Panc1 (cell line): ENCODE data around the gene PTPRZ1. TPM values are rescaled to one million over a fixed set of nuclear protein-coding genes. Genes with fewer than 3 reads are reported as not detected.

Experiments used
- ATAC-seq: fragments of 200-7000 bp; cut with Tn5 transposase; 2 replicates; pipeline ENCODE4 v1.9.1; 2020; ENCODE audit warnings: mild to moderate bottlenecking, moderate library complexity
- BruUV-seq: library from RNA; stranded (reverse); fragments of 400-500 nt; replicated peaks from 2 replicates; lab custom pipeline; 2021; lab: Mats Ljungman, UMichigan
- CTCF ChIA-PET: fragments of 300-600 bp; sonication (Branson Sonifier 250); formaldehyde crosslinking; loops from one replicate; lab custom pipeline; 2022; ENCODE audit warnings: antibody characterized with exemption; lab: Charles Lee
- POLR2A ChIA-PET: fragments of 300-600 bp; sonication (Branson Sonifier 250); formaldehyde crosslinking; loops from one replicate; lab custom pipeline; 2022; ENCODE audit warnings: antibody characterized with exemption; lab: Charles Lee
- DNase-seq: peaks from one replicate; pipeline ENCODE4 v3.0.0-alpha.2; 2010; ENCODE audit warnings: low read depth, low spot score
- H3K27ac ChIP-seq: 2 replicates; pipeline ENCODE4 v1.5.1; 2011; ENCODE audit warnings: mild to moderate bottlenecking, low read length, inconsistent platforms
- H3K27me3 ChIP-seq: fragments of 200-500 bp; sonication (Bioruptor generic); 2 replicates; pipeline ENCODE4 v1.6.0; 2014; ENCODE audit warnings: low read length, inconsistent platforms; ENCODE audit not compliant: control insufficient read depth, insufficient read depth
- H3K36me3 ChIP-seq: fragments of 200-500 bp; sonication (Bioruptor generic); 2 replicates; pipeline ENCODE4 v1.5.1; 2014; ENCODE audit warnings: inconsistent platforms, mild to moderate bottlenecking, low read length, moderate library complexity; ENCODE audit not compliant: control insufficient read depth, insufficient read depth
- H3K4me1 ChIP-seq: 2 replicates; pipeline ENCODE4 v1.5.1; 2011; ENCODE audit warnings: inconsistent platforms, mild to moderate bottlenecking, low read length, moderate library complexity; ENCODE audit not compliant: control insufficient read depth, insufficient read depth
- H3K4me3 ChIP-seq, 2 experiments: 2 replicates each; pipeline ENCODE4 v1.5.1; 2011 to 2012; ENCODE audit warnings: low read depth in 2 of 2, low read length in 2 of 2, mild to moderate bottlenecking in 2 of 2, inconsistent platforms in 1 of 2, moderate library complexity in 1 of 2
- H3K9me3 ChIP-seq: fragments of 200-500 bp; sonication (Bioruptor generic); 2 replicates; pipeline ENCODE4 v1.5.1; 2014; ENCODE audit warnings: low read depth, mild to moderate bottlenecking, inconsistent platforms, low read length, moderate library complexity; ENCODE audit not compliant: control insufficient read depth, insufficient read depth
- CTCF ChIP-seq: fragments of 450-650 bp; IDR thresholded peaks from 2 replicates; pipeline ENCODE4 v1.5.1; 2017; ENCODE audit warnings: mild to moderate bottlenecking
- POLR2AphosphoS5 ChIP-seq: IDR thresholded peaks from 2 replicates; pipeline ENCODE4 v1.6.1; 2012; ENCODE audit warnings: mild to moderate bottlenecking, low read depth, low read length, moderate library complexity
- REST ChIP-seq, 2 experiments: IDR thresholded peaks; 2 replicates each; pipeline ENCODE4 v1.6.1; 2011 to 2012; ENCODE audit warnings: low read depth in 2 of 2, control low read depth in 1 of 2, low read length in 1 of 2, mild to moderate bottlenecking in 1 of 2, moderate library complexity in 1 of 2; ENCODE audit not compliant: insufficient read depth in 1 of 2
- SIN3A ChIP-seq: IDR thresholded peaks from 2 replicates; pipeline ENCODE4 v1.6.1; 2012; ENCODE audit warnings: low read depth, mild to moderate bottlenecking, low read length, moderate library complexity, borderline replicate concordance; ENCODE audit not compliant: insufficient read depth
- TCF7L2 ChIP-seq: IDR thresholded peaks from 2 replicates; pipeline ENCODE4 v1.6.1; 2011; ENCODE audit warnings: mild to moderate bottlenecking, low read depth, low read length, inconsistent platforms
- in situ Hi-C: cut with HindIII; loops from 2 replicates; pipeline ENCODE4 v1.10.0; 2016; ENCODE audit warnings: low sequenced_read_pairs, low pct_unique_long_range_greater_than_20kb
- intact Hi-C: fragments of 100-400 bp; cut with micrococcal nuclease; formaldehyde crosslinking; loops from one replicate; pipeline ENCODE4 v1.10.0; 2022; ENCODE audit not compliant: unreplicated experiment
- total RNA-seq: library from RNA; stranded (reverse); gene quantifications from one replicate; pipeline ENCODE4 v1.2.1, GENCODE V29; 2021; ENCODE audit not compliant: unreplicated experiment

The PTPRZ1 gene
- total RNA-seq, 1 experiment from 2014 or later, result 0.05 TPM

GRCh38 chr7:122018032-122018431 is 145.1 kb downstream of the PTPRZ1 start:
- BruUV-seq, result no TSS peak
- in situ Hi-C loops, result no loop called here
- H3K36me3 ChIP-seq, result no peaks in the 10 kb centered on the region
- no peak overlapping the region for H3K27ac ChIP-seq
- CTCF ChIA-PET, result no interaction called here
- POLR2A ChIA-PET, result no interaction called here
- no peak for DNase-seq
- H3K9me3 ChIP-seq, result no peaks in the 10 kb centered on the region
- no peaks in the 10 kb centered on the region for H3K27me3 ChIP-seq
- ATAC-seq, result no peak
- intact Hi-C loops, result loop anchor here (10.0 kb wide), 1 partner anchor 507 kb away; no protein-coding TSS in a partner anchor
- no peaks in the 10 kb centered on the region for H3K4me1 ChIP-seq
- no peak overlapping the region for H3K4me3 ChIP-seq
- TF ChIP-seq REST (IDR thresholded peaks at IDR 0.05; ENCODE audit: insufficient read depth in 1 of 2, low read depth in 2 of 2, low read length in 1 of 2) (no peak), TCF7L2 (no peak), POLR2AphosphoS5 (no peak), CTCF (no peak), SIN3A (no peak)

DNA sequence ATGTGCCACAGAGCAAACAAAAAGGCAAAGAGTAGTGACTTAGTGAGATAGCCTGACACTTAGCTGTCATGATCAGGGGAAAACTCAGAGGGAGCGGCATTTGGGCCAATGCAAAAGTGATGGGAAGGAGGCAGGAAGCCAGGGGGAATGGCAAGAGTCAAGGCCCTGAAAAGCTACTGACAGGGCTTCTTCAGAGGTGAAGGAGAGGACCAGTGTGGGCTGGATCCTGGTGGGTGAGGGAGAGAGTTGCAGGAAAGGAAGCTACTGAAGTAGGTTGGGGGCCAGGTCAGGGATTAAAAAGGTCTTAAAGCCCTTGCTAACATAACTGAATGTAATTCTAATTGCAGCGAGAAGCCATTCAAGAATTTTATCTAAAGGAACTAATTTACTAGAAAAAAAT is 154.1 kb downstream of the PTPRZ1 start:
- Histone ChIP-seq H3K27me3 (no peaks in the 10 kb centered on the region), H3K27ac (no peak overlapping the region), H3K4me1 (no peaks in the 10 kb centered on the region), H3K36me3 (no peaks in the 10 kb centered on the region), H3K4me3 (no peak overlapping the region), H3K9me3 (no peaks in the 10 kb centered on the region)
- ChIA-PET POLR2A (no interaction called here), CTCF (interaction anchor here (0.6 kb wide), 1 partner anchor 644 kb away, joined by 15 read pairs; no protein-coding TSS in a partner anchor)
- no TSS peak for BruUV-seq
- TF ChIP-seq POLR2AphosphoS5 (no peak), TCF7L2 (no peak), REST (IDR thresholded peaks at IDR 0.05; ENCODE audit: insufficient read depth in 1 of 2, low read depth in 2 of 2, low read length in 1 of 2) (no peak), SIN3A (no peak), CTCF (no peak)
- DNase-seq (no peak), ATAC-seq (no peak)
- intact Hi-C loops (no loop called here), in situ Hi-C loops (no loop called here)
